Left ventricle myocardium superior (tissue), 1 donor: Measurements from ENCODE around the gene PCSK6. TPM values are rescaled to one million over a fixed set of nuclear protein-coding genes. Genes with fewer than 3 reads are reported as not detected.

Experiments used
- ATAC-seq: fragments of 200-7000 bp; cut with Tn5 transposase; one replicate; pipeline ENCODE4 v1.9.1; 2020; ENCODE audit warnings: mild to moderate bottlenecking, moderate library complexity
- DNase-seq: peaks from one replicate; pipeline ENCODE4 v3.0.0-alpha.2; 2020
- intact Hi-C: fragments of 100-400 bp; cut with micrococcal nuclease; formaldehyde crosslinking; loops from one replicate; pipeline ENCODE4 v1.11.0; 2022
- total RNA-seq: library from RNA; stranded (reverse); fragmentation: NEBNext Ultra II Directional; extraction: Animal tissue kit (Norgen Biotek cat#: 25700); gene quantifications from one replicate; pipeline ENCODE4 v1.2.1, GENCODE V29; 2021
- donor health status: DM: no; HTN: yes; CAD: no; lungs with severe emphysema.

Gene PCSK6
- total RNA-seq, 1 donor from 2014 or later = 31.9 TPM

DNA sequence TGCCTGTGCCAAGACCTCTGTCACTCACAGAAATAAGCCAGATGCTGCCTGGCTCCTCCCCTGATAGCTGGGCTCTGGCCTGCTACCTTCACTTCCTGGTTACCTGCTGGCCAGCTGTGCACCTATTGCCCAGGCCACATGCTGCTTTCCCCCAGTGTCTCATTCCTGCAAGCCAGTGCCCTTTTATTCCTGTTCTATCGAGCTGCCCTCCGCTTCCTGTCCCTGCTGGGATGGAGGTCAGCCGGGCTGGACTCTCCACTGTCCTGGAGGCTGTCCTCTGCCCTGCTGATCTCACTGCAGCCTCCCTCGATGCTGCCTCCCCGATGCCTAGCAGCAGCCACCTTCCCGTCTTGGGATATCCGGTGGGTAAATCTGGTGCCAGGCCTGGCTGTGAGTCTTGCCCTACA is 157.4 kb downstream of the PCSK6 start:
- no peak for DNase-seq
- no peak for ATAC-seq
- intact Hi-C loops = no loop called here

DNA sequence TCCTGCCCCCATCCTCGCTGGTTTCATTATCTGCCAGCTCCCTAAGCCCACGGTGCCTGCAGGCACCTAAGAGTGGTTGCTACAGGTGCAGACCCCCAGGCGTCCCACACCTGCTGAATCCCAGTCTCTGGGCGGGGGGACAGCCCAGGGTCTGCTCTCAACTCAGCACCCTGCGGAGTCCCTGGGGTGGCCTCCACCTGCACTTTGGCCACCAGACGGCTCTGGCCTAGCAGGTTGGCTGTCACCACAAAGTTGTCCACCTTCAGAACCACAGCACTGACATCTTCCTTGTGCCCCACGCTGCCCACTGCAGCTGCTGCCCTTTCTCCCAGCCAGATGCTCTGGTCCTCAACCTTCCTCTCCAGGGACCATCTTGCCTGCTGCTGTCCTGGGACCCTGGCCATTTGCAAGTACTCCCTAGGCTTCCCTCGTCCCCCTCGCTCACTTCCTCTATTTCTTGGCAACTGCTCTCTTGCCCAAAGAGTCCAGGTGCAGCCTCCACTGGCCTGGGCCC is 159.6 kb downstream of the PCSK6 start:
- intact Hi-C loops = no loop called here
- ATAC-seq (no peak), DNase-seq (no peak)

DNA sequence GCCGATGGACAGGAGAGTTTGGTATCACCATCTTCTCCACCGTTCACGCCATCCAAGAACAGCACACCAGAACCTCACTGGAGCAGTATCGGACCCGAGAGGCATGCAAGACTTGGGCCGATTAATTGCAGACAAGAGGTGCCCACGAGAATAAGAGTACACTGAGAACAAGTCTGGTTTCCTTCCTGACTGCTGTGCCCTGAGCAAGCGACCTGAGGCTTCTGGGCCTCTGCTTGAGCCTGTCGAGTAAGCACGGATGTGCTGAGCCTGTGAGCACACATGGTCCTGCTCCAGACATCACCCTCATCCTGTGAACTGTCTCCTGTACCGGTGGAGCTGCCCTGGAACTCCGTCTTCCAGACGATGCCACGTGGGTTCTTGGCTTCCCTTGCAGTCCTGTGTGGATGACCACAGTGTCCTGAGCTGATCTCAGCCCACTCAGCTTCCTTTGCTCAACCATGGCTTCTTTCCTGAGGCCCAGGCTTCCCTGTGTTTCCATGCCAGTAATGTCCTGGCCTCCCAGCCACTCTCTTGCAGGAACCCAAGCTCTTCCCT is 160.1 kb downstream of the PCSK6 start:
- no peak for DNase-seq
- intact Hi-C loops = no loop called here
- ATAC-seq = no peak

DNA sequence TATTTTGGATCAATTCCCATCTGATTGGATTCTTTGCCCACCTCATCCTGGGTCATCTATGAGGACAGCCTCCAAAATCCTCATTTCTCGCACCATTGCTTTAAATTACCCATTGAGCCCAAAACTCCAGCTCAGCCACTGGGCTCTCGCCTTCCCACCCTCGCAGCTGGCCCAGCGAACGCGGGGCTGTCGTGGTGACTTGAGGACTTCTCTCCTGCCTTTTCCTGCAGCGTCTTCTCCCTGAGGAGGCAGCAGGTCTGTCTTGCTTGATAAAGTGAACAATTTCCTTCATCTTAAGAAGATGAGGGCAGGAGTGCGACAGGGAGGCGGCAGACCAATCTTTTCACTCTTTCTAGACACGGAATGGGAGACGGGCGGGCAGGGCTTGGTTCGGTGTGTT is 161.5 kb downstream of the PCSK6 start:
- intact Hi-C loops = no loop called here
- no peak for ATAC-seq

DNA sequence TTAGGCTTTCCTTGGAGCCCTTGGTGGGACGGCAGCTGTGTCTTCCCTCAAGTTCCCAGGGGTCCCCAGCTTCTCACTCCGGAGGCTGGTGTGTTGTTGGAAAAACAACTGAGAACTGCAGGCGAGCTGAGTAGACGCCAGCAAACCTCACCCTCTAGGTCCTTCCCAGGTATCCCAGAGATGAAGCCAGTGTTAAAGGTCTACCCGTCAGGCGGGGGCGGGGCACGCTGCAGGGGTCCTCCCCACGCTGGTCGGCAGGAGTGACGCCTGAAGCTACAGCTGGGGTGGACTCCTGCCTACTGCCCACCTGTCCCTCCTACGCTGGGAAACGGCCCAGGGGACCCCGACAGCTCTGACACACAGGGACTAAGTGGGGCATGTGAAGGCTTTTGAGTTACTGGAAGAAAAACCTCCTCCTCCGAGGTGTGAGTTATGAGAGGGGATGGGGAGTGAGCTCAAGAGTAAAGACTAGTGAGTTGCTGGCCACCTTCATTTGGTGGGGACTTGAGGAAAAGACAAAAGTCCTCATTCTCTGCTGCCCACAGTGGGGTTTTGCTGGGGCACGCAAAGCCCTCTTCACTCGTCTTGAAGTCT is 162.3 kb downstream of the PCSK6 start:
- intact Hi-C loops = no loop called here
- no peak for DNase-seq
- no peak for ATAC-seq

More for the DNA sequence above, 161.5 kb downstream of the PCSK6 start:
- DNase-seq = no peak

DNA sequence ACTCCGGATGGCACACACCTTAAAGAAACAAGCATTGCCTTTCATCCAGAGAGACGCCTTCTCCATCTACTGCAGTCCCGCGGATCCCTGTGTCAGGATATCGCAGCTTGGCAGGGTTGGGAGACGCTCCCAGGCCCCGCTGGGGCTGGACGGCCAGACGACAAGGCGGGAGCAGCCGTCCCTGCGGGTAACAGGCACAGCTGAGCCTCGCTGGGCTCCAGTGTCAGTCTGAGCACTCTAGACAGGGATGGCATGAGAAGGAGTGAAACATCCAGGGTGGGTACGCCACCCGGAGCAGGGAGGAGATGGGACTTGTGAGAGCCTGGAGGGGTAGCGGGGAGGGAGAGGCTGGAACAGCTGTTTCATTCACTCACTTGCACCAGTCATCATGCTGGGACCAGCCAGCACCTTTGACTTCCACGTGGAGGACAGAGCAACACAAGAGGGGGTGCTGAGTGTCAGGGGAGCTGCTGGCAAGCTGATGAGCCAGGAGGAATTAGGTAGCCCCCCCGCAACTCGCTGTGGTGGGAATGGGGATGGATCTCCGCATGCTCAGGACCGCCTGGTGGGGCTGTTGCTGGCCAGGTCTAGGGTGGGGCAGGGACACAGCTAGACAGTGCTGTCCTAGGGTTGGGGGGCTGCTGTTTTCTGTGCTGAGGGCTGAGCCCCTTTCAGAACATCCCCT is 162.9 kb downstream of the PCSK6 start:
- DNase-seq = no peak
- intact Hi-C loops = no loop called here
- no peak for ATAC-seq

DNA sequence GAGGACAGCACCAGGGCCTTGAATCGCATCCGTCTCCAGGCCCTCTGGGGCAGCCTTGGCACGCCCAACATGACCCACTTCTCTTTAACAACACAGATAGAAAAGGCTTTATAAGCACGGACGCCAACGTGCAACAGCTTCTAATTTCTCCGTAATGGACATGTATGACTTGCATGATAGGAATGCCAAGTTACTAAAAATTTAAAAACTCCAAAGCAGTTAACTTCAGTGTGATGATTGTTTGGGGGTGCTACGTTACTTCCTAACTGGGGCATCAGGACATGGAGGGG is 163.5 kb downstream of the PCSK6 start:
- intact Hi-C loops = no loop called here
- DNase-seq (no peak), ATAC-seq (no peak)

DNA sequence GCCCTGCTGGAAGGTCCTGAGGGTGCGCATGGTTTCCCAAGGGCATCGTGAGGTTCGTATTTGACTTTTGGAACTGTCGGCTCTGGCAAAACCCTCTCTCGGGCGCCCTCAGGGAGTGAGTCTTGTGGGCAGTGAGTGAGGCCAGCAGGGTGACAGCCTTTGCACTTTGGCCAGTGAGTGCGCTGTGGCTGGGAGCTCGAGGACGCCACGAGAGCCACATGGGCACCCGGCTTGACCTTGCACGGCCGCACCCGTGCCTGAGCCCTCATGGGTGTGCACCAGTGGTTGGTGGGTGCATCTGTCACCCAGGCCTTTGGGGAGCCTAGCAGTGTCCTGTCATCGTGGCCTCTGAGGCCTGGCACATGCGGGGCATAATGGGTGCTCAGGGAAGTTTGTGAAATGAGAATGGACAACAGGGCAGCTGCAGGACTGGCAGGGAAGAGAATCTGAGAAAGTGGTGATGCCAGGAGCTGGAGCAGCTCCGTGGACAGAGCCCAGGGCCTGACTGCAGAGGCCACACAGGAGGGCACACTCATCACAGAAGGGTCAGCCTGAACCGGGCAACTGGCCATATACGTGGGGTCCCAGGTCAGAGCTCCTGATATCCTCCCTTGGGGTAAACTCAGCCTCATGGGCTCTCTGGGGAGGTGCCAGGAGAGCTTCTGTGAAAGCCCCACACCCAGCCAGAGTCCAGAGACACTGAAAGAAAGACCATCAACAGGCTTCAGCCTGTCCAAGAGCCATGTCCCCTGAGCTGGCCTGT is 164.1 kb downstream of the PCSK6 start:
- no peak for DNase-seq
- ATAC-seq = no peak
- intact Hi-C loops = no loop called here

DNA sequence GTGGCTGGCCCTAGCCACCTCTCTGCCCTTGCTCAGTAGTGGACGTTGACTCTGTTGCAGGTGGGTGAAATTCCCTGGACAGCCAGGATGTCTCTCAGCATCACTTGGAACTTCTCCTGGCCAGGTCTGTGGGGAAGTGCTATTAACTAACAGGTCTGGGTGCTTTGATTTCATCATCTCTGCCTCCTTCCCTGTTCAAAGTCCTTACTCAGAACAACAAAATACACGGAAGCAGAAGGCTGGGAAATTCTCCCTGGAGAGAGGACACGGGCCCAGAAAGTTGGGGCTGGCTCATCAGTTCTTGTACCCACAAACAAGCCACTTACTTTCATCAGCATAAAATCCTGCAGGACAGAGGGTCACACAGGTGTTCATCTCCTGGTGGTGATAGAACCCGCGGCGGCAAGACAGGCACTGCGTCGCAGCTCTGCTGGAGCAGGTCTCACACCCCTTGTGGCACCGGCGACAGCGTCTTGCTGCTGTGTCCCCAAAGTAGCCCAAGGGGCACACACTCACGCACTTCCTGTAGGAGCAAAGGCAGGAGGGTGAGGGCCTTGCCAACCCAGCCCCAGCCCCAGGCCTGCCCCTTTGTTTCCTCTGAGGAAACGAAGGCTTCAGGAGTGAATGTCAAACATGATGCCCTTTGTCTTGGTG is 164.9 kb downstream of the PCSK6 start:
- intact Hi-C loops = no loop called here
- DNase-seq (no peak), ATAC-seq (no peak)

DNA sequence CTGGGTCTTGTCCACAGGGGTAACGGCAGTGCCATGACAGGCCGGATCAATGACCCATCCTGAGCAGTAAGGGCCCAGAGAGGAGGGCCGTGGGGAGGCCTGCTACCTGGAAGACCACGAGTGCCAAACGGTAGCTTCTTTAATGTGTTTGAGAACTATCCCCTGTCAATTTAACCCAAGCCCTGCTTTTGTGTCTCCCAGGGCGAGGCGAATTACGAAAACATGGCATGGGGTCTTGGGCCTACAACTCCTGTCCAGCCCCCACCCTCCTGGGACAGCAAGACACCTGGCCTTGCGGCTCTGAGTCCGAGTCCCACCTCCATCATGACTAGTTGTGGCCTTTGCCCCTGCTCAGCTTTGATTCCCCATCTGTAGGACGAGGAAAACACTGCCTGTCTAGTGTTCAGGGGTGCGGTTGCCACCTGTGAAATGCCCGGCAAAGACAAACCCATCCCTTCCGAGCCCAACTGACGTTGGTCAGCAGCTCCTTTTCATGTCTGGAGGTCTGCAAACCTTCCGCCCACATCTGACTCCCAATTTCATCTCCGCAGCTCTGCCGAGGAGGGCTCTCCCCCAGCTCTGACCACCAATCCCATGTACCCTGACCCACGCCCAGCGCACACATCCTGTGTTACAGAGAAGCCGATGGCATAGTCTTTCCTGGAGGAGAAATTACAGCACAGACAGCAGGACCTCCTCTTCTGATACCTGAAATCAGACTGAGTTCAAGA is 165.5 kb downstream of the PCSK6 start:
- ATAC-seq (no peak), DNase-seq (no peak)
- intact Hi-C loops = no loop called here

DNA sequence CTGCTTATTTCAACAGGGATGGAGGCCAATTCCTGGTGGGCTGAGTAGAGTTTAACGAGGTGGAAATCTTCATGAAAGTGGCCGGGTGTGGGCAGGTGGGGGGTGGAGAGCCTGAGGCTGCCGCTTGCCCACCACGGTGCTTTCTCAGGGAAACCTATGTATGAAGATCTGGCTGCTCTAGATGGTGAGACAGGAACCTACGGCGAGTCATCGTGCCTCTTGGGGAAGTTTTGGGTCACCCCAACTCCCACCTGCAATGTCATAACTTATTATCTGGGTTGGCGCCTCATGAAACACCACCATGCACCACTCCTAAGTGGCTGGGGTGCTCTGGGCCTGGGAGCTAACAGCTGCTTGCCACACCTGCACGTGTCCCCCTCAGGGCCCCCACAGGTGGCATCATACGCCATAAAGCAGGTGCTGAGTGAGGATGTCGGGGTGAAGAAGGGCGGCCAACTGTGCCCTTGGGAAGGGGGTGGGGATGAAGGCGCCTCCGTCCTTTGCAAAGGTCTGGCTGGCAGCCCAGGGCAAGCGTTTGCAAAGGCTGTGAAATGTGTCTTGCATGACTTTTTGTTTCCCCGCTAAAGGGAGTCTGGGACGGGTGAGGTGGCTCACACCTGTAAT is 166.5 kb downstream of the PCSK6 start:
- intact Hi-C loops = no loop called here
- no peak for DNase-seq
- no peak for ATAC-seq

DNA sequence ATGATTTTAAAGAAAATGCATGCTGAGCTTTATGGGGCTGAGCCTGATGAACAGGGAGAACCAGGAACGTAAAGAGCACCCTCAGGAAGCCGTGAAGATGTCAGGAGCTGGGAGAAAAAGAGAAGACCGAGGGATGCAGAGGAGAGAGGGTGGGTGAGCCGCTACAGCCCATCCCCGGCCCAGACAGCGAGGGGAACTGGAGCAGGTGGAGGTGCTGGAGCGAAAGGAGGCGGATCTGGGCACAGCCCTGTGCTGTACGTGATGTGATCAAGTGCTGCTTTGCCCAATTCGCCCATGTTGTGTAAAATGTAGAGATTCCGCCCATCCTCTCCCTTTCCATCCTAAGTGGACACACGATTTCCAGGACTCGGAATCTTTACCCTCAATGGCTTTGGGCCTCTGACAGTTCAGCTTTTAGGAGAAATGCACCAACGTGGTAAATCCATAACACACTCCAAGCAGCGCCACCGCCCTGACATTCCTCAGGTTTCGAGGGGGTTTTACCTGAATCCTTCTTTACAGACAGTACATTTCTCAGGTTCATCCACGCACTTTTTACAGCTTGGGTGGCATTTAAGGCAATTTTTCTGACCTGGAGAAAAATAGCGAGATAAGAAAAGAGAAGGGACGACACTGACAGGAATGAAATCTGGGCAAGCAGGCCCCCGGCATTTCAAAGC is 167.4 kb downstream of the PCSK6 start:
- ATAC-seq (no peak), DNase-seq (no peak)
- intact Hi-C loops = no loop called here

DNA sequence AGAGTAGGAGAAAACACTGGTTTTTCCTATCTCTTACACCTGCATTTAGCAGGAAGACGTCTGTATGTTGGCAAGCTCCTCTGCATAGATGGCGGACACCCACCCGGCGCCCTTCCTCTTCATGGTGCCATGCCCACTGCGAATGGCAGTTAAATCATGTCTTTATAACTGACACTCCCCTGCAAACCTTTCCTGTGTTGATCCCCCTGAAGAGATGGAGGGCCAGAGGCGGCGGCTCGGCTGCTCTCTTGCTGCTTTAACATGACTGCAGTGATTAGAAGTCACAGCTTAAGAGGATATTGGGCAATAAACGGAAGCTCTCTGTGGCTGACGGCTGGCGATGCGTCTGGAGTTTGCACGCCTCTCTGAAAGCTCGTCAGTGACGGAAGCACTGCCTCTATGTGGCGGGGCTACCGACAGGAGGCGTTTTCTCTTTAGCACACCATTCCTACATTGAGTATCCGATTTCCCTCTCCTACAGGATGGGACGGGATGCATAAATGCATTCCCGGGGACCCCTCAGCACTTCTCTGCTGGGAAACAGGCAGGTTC is 168.9 kb downstream of the PCSK6 start:
- peak; percentile 63 for ATAC-seq

DNA sequence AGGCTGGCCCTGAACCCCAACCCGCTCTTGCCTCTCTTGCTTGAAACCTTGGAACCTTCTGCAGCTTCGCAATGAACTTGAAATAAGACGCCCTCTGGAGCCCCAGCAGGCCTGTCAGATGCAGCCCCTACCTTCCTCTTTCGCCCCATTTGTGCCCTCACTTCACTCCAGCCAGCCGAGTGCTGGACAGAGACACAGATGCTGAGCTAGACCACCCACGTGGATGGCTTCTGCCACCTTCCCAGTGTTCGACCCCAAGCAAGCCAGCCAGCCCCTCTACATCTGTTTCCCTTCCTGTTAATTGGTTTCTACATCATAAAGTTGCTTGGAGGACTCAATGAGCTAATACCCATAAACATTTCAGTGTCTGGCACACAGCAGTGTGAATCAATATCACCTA is 170.7 kb downstream of the PCSK6 start:
- intact Hi-C loops = no loop called here

More for the DNA sequence above, 168.9 kb downstream of the PCSK6 start:
- peak; percentile 54 for DNase-seq
- intact Hi-C loops = no loop called here

DNA sequence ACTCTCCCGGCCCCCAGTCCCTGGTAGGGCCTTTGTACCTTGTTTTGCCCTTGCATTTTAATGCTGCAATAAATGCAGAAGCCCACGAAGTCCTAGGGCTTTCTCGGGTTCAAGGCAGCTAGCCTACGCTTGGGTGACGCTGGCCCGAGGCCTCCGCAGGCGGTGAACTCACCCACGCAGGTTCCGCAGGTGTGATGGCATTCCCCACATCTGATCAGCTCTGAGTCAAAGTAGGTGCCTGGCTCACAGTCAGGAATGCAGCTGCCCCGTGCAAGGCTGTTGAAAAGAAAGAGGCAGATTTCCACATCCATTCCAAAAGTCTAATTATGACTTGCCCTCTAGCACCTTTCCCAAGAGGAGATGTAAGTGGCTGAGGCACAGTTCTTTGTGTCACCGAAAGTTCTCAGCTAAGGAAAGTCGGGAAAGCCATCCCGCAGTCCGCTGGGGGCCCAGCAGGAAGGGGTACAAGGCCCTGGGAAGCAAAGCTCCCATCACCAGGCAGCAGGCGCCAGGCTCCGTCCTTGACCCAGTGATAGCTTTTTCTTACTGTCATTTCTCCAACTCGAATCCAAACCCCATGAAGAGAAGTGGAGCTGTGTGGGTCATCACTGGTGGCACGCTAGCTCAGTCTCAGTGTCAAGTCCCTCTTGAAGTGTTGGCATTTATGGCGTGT is 171.2 kb downstream of the PCSK6 start:
- intact Hi-C loops = no loop called here
- ATAC-seq (no peak), DNase-seq (no peak)

More for the DNA sequence above, 170.7 kb downstream of the PCSK6 start:
- DNase-seq (no peak), ATAC-seq (no peak)

DNA sequence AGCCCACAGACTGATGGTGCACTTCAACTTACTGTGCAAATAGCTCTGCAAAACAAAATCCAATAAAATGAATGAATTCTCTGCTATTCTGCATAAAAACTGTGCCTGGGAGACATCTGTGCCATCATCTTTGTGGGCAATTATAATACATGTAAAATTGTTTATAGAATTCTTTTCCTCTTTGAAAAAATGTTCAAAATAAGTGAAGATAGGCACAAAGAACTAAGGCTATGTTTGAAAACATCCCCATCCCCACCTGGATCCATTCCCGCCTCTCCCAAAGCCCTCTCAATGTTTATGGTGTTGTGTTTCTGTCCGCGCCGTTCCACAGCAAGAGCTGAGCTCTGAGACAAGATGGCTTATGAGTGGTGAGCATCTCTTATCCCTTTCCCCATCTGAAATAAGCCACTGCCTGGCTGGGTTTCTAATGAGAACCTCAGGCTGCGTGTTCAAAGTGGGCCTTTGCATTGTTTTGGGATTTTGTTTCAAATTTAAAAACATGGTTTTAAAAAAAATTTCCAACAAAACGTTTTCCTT is 172.1 kb downstream of the PCSK6 start:
- intact Hi-C loops = no loop called here
- ATAC-seq (no peak), DNase-seq (no peak)

DNA sequence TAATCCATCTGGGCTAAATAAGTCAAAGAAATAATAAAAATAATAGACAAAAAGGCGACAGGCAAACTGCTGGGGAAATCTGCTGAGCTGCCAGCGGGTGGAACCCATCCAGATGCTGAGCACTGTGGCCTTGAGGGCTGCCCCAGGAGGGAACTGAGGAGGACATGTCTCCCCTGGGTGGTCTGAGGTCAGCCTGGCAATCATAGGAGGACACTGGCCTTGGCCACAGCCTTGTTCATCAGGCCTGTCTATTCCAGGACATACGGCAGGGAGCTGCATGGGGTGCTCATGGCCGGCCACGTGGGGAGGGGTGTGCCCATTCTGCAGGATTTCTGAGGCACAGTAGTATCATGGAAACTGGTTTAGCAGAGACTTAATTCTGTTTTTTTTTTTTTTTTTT is 173.0 kb downstream of the PCSK6 start:
- intact Hi-C loops = no loop called here
- ATAC-seq (no peak), DNase-seq (no peak)
